HG03095 (cell line): ENCODE measurements around the gene NHS.
"Not testable (repeated sequence)": the region's sequence is repeated elsewhere in the genome, so short reads cannot be mapped to it uniquely, and the experiment has no call there.

ENCODE experiments used
- ATAC-seq: cut with Tn5 transposase; IDR thresholded peaks from one replicate; pipeline ENCODE4 v1.9.1; 2021; ENCODE audit warnings: moderate library complexity; ENCODE audit not compliant: unreplicated experiment

Gene NHS

GRCh38 chrX:17488036-17488435, 113.0 kb downstream of the NHS start:
- ATAC-seq: no peak

GRCh38 chrX:17494216-17494615, 119.2 kb downstream of the NHS start:
- ATAC-seq: no peak

GRCh38 chrX:17495052-17495451, 120.1 kb downstream of the NHS start:
- ATAC-seq: no peak

GRCh38 chrX:17496407-17496806, 121.4 kb downstream of the NHS start:
- ATAC-seq: no peak

- ATAC-seq: no peak
These were observed 122.2 kb downstream of the NHS start for GRCh38 chrX:17497193-17497592.

- ATAC-seq: no peak
These were observed 124.5 kb downstream of the NHS start for GRCh38 chrX:17499512-17499911.

GRCh38 chrX:17500145-17500579, 125.2 kb downstream of the NHS start:
- ATAC-seq: no peak

- ATAC-seq: no peak
These were observed 126.7 kb downstream of the NHS start for GRCh38 chrX:17501746-17502145.

GRCh38 chrX:17506352-17506751, 131.4 kb downstream of the NHS start:
- ATAC-seq: not testable (repeated sequence)

- ATAC-seq: no peak
These were observed 136.6 kb downstream of the NHS start for GRCh38 chrX:17511556-17511955.

GRCh38 chrX:17519358-17519757, 144.4 kb downstream of the NHS start:
- no peak for ATAC-seq

GRCh38 chrX:17520016-17520615, 145.1 kb downstream of the NHS start:
- no peak for ATAC-seq

GRCh38 chrX:17521871-17522693, 147.1 kb downstream of the NHS start:
- ATAC-seq: no peak

GRCh38 chrX:17525266-17525665, 150.3 kb downstream of the NHS start:
- ATAC-seq: no peak

GRCh38 chrX:17525762-17526555, 151.0 kb downstream of the NHS start:
- no peak for ATAC-seq

GRCh38 chrX:17527135-17527701, 152.2 kb downstream of the NHS start:
- ATAC-seq: no peak

- ATAC-seq: no peak
These were observed 152.9 kb downstream of the NHS start for GRCh38 chrX:17527922-17528321.

- ATAC-seq: no peak
These were observed 154.2 kb downstream of the NHS start for GRCh38 chrX:17529151-17529745.

GRCh38 chrX:17531500-17531899, 156.5 kb downstream of the NHS start:
- no peak for ATAC-seq

- no peak for ATAC-seq
These were observed 160.2 kb downstream of the NHS start for GRCh38 chrX:17535229-17535628.

- ATAC-seq: no peak
These were observed 162.8 kb downstream of the NHS start for GRCh38 chrX:17537723-17538243.
